ENCODE results near the gene MS4A8.

GRCh38 chr11:60701469-60701818 lies 2.0 kb downstream of the MS4A8 start:
- TF ChIP-seq CTCF (IDR thresholded peaks at IDR 0.05) (no peak), POLR2A (IDR thresholded peaks at IDR 0.05) (no peak), POLR2AphosphoS5 (IDR thresholded peaks at IDR 0.05) (no peak)

Measured in gastroesophageal sphincter (tissue), 3 donors.